ENCODE measurements around the gene AGBL4. TPM values are rescaled to one million over a fixed set of nuclear protein-coding genes. Genes with fewer than 3 reads are reported as not detected.

The AGBL4 gene
- total RNA-seq, 1 donor from 2014 or later = not detected

GRCh38 chr1:48680411-48681035 is 1343.2 kb downstream of the AGBL4 start:
- no peak for DNase-seq (ENCODE audit: low spot score)
- Mint-ChIP-seq H3K36me3 (ENCODE audit: low read depth) (no peaks in the 10 kb centered on the region), H3K4me3 (ENCODE audit: low read depth) (no peak overlapping the region), H3K27me3 (ENCODE audit: low read depth) (peaks cover 4% of the 10 kb centered on the region), H3K27ac (no peak overlapping the region), H3K4me1 (ENCODE audit: low read depth) (peaks cover 2% of the 10 kb centered on the region), H3K9me3 (no peaks in the 10 kb centered on the region)
- intact Hi-C loops (cut with micrococcal nuclease) = no loop called here

GRCh38 chr1:48679859-48680258 is 1343.9 kb downstream of the AGBL4 start:
- DNase-seq (ENCODE audit: low spot score) = no peak
- Mint-ChIP-seq H3K4me1 (ENCODE audit: low read depth) (peaks cover 4% of the 10 kb centered on the region), H3K9me3 (no peaks in the 10 kb centered on the region), H3K27ac (no peak overlapping the region), H3K36me3 (ENCODE audit: low read depth) (no peaks in the 10 kb centered on the region), H3K4me3 (ENCODE audit: low read depth) (no peak overlapping the region), H3K27me3 (ENCODE audit: low read depth) (peaks cover 6% of the 10 kb centered on the region)
- intact Hi-C loops (cut with micrococcal nuclease) = no loop called here

- Mint-ChIP-seq H3K9me3 (no peaks in the 10 kb centered on the region), H3K4me1 (ENCODE audit: low read depth) (peaks cover 4% of the 10 kb centered on the region), H3K4me3 (ENCODE audit: low read depth) (no peak overlapping the region)
Observed at GRCh38 chr1:48678710-48679505, 1344.8 kb downstream of the AGBL4 start.

DNA sequence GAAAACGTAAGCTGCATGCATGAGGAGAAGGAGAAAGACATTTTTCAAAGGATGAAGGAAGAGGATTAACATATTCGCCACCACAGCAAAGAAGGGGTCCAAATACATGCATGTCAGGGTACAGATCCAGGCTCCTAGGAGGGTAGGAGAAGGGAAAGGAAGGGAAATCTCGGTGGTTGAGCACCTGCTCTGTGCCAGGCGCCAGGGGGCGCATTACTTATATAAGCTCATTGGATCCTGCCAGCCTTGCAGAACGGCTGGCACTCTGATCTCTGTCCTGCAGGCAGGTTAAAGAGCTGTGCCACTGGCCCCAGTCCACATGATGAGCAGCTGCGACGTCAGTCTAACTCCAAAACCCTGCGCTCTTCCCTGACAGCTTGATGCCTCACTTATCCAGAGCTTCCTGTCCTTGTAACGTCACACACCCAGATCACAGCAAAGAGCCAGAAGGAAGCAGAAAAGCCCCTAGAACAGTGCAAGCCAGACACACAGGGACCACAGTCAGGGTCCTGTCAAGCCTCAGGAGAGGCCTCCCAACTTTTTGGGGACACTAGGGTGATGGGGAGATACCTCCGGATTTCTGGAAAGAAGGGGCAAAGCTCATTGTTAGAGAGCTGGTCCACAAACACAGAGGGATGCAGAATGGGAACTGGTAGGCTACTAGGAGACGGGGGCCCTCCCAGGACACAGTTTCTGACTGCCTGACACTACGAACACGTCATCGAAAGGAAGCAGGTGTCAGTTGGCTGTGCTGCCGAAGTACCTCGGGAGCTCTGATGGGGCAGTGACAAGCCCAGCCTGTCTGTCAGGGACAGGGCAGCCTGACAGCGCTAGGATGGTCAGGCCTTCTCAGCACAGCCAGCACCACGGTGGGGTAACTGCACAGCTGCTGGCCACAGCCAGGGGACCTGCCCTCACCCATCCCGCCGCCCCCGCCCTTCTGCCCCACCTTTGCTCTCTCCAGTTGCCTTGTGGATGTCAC is 1346.2 kb downstream of the AGBL4 start:
- H3K4me1 Mint-ChIP-seq (ENCODE audit: low read depth) = peaks cover 4% of the 10 kb centered on the region
- no peak overlapping the region for H3K4me3 Mint-ChIP-seq (ENCODE audit: low read depth)
- intact Hi-C loops (cut with micrococcal nuclease) = loop anchor here (2.0 kb wide), 1 partner anchor 139 kb away; no protein-coding TSS in a partner anchor
- DNase-seq (ENCODE audit: low spot score) = no peak
- no peak overlapping the region for H3K27ac Mint-ChIP-seq
- no peaks in the 10 kb centered on the region for H3K9me3 Mint-ChIP-seq
- H3K27me3 Mint-ChIP-seq (ENCODE audit: low read depth) = peaks cover 9% of the 10 kb centered on the region
- H3K36me3 Mint-ChIP-seq (ENCODE audit: low read depth) = no peaks in the 10 kb centered on the region

More at GRCh38 chr1:48678710-48679505, 1344.8 kb downstream of the AGBL4 start:
- Mint-ChIP-seq H3K27ac (no peak overlapping the region), H3K36me3 (ENCODE audit: low read depth) (no peaks in the 10 kb centered on the region), H3K27me3 (ENCODE audit: low read depth) (peaks cover 6% of the 10 kb centered on the region)
- no peak for DNase-seq (ENCODE audit: low spot score)
- intact Hi-C loops (cut with micrococcal nuclease) = no loop called here

DNA sequence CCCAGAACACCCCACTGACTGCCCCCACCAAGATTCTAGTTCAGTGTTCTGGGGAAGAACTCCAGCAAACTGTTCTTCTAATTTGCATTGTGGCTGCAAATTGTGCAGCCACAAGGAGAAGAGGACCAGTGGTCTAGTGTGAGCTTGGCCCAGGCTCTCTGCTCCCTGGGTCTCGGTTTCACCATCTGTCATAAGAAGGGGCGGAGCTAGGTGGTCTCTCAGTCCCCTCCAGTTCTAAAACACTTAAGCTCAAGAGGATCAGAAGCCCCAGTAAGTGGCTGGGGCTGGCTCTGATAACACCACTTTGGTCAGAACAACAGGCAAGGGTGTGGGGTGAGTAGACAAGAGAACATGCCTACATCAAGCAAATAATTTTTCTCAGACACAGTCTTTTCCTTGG is 1346.9 kb downstream of the AGBL4 start:
- peaks cover 4% of the 10 kb centered on the region for H3K4me1 Mint-ChIP-seq (ENCODE audit: low read depth)
- no peaks in the 10 kb centered on the region for H3K36me3 Mint-ChIP-seq (ENCODE audit: low read depth)
- H3K9me3 Mint-ChIP-seq = no peaks in the 10 kb centered on the region
- no peak for DNase-seq (ENCODE audit: low spot score)
- H3K27ac Mint-ChIP-seq = no peak overlapping the region
- H3K4me3 Mint-ChIP-seq (ENCODE audit: low read depth) = no peak overlapping the region
- intact Hi-C loops (cut with micrococcal nuclease) = loop anchor here (2.0 kb wide), 1 partner anchor 140 kb away; no protein-coding TSS in a partner anchor
- H3K27me3 Mint-ChIP-seq (ENCODE audit: low read depth) = peaks cover 11% of the 10 kb centered on the region

DNA sequence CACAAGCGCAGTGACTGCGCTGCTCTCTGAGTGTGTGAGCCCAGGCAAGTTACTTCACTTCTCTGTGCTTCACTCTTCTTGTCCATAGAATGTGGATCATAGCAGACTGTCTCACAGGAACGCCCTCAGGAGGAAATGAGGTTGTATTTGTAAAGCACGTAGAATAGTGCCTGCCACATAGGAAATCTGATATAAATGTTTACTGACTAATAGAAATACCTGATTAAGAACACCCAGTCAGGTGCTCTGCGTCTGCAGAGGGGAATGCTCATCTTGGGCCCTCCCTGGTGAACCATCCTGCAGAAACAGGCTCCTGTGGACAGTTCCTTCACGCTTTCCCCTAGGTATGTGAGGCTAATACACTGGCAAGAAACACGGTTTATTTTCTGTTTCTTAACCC is 1347.4 kb downstream of the AGBL4 start:
- H3K27me3 Mint-ChIP-seq (ENCODE audit: low read depth) = peaks cover 11% of the 10 kb centered on the region
- H3K4me3 Mint-ChIP-seq (ENCODE audit: low read depth) = no peak overlapping the region

DNA sequence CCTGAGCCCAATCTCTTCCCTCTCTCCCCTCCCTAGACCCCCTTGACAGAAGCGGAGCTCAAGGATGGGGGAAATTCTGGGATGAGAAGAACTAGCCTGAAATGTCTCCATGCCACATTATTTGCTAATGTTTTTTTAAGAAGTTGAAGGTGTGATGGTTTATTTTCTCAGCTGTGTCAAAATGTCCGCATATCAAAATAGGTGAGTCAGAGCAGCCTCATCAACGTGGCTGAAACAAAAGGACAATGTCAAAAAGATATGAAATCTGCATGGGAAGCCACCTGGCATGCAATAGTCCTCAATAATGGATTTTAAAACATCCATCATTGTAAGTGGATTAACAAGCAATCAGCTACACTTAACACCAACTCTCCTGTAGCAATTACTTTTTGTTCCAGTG is 1348.5 kb downstream of the AGBL4 start:
- no peaks in the 10 kb centered on the region for H3K9me3 Mint-ChIP-seq
- H3K27ac Mint-ChIP-seq = no peak overlapping the region
- peaks cover 4% of the 10 kb centered on the region for H3K4me1 Mint-ChIP-seq (ENCODE audit: low read depth)
- DNase-seq (ENCODE audit: low spot score) = no peak
- peaks cover 11% of the 10 kb centered on the region for H3K27me3 Mint-ChIP-seq (ENCODE audit: low read depth)
- no peak overlapping the region for H3K4me3 Mint-ChIP-seq (ENCODE audit: low read depth)
- no peaks in the 10 kb centered on the region for H3K36me3 Mint-ChIP-seq (ENCODE audit: low read depth)
- intact Hi-C loops (cut with micrococcal nuclease) = no loop called here

More for the DNA sequence above, 1347.4 kb downstream of the AGBL4 start:
- DNase-seq (ENCODE audit: low spot score) = no peak
- Mint-ChIP-seq H3K4me1 (ENCODE audit: low read depth) (peaks cover 4% of the 10 kb centered on the region), H3K36me3 (ENCODE audit: low read depth) (no peaks in the 10 kb centered on the region), H3K27ac (no peak overlapping the region), H3K9me3 (no peaks in the 10 kb centered on the region)
- intact Hi-C loops (cut with micrococcal nuclease) = loop anchor here (2.0 kb wide), 1 partner anchor 140 kb away; no protein-coding TSS in a partner anchor

DNA sequence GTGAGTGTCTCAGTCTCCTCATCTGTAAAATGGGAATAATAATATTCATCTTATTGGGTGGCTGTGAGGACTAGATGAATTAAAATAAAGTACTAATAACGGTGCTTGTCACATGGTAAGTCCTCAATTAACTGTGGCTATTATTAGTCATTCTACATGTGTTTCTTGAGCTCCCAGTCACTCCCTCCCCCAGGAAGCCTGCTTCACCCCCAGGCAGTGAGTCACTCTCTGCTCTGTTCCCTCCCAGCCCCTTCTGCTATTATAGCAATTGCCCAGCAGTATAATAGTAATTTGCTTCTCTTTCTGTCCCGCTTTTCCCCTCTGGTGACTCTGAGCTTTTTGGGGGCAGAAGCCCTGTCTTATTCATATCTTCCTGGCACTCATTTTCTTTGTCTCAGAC is 1349.1 kb downstream of the AGBL4 start:
- H3K27me3 Mint-ChIP-seq (ENCODE audit: low read depth) = peaks cover 11% of the 10 kb centered on the region
- no peaks in the 10 kb centered on the region for H3K9me3 Mint-ChIP-seq
- H3K4me3 Mint-ChIP-seq (ENCODE audit: low read depth) = no peak overlapping the region
- no peak overlapping the region for H3K27ac Mint-ChIP-seq
- intact Hi-C loops (cut with micrococcal nuclease) = no loop called here
- peaks cover 4% of the 10 kb centered on the region for H3K4me1 Mint-ChIP-seq (ENCODE audit: low read depth)
- no peaks in the 10 kb centered on the region for H3K36me3 Mint-ChIP-seq (ENCODE audit: low read depth)
- DNase-seq (ENCODE audit: low spot score) = no peak

DNA sequence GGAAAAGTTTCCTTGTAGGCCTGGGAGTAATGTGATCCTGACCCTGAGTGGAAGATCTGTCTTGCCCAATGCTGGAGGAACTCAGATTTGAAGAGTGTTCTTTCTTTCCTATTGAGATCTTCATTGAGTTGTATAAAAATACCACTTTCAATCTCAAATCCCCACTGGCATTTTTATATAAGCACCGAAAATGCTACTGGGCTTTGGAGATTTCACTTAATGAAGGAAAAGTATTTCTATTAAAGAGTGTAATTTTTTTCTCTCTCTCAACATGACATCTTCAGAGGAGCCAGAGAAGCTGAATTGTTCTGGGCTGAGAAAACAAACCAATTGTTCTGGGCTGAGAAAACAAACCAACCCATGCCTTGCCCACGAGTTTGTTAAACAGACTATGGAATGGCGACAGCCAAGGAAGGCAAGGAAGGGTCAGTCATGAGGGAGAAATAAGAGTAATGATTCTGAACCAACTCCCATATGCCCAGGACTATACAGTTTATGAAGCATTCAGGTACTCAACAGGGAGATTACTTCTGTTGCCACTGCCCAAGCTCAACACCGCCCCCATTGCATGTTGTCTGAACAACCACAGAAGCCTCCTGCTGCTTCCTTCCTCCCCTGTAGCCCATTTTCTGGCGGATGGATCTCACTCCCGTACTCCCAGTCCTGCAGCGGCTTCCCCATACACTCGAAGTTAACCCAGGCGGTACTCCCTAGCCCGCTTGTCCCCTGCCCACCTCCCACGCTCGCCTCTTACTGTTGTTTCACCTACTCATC is 1350.2 kb downstream of the AGBL4 start:
- H3K27me3 Mint-ChIP-seq (ENCODE audit: low read depth) = peaks cover 11% of the 10 kb centered on the region
- DNase-seq (ENCODE audit: low spot score) = no peak
- no peak overlapping the region for H3K27ac Mint-ChIP-seq
- H3K9me3 Mint-ChIP-seq = no peaks in the 10 kb centered on the region
- no peak overlapping the region for H3K4me3 Mint-ChIP-seq (ENCODE audit: low read depth)
- peaks cover 4% of the 10 kb centered on the region for H3K4me1 Mint-ChIP-seq (ENCODE audit: low read depth)
- intact Hi-C loops (cut with micrococcal nuclease) = no loop called here
- H3K36me3 Mint-ChIP-seq (ENCODE audit: low read depth) = no peaks in the 10 kb centered on the region

DNA sequence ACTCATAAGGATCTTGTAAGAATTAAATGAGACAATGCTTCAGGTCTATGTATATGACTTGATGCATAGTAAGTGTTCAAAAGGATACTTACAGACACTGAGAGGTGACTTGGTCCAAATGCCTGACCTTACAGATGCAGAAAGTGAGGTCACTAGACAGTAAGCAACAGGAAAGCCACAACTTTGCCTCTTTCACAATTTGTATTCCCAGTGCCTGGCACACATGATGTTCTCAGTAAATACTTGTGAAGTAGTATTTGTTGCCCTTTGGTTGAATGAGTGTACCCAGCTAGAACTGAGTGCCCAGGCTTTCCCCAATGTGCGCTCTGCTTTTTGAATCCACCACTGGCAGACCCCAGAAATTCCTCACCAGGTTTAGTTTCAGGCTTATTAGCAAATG is 1352.2 kb downstream of the AGBL4 start:
- no peak overlapping the region for H3K4me3 Mint-ChIP-seq (ENCODE audit: low read depth)
- no peaks in the 10 kb centered on the region for H3K36me3 Mint-ChIP-seq (ENCODE audit: low read depth)
- no peak overlapping the region for H3K27ac Mint-ChIP-seq
- peaks cover 10% of the 10 kb centered on the region for H3K27me3 Mint-ChIP-seq (ENCODE audit: low read depth)
- peaks cover 2% of the 10 kb centered on the region for H3K4me1 Mint-ChIP-seq (ENCODE audit: low read depth)
- no peak for DNase-seq (ENCODE audit: low spot score)
- intact Hi-C loops (cut with micrococcal nuclease) = no loop called here
- H3K9me3 Mint-ChIP-seq = no peaks in the 10 kb centered on the region

- H3K4me3 Mint-ChIP-seq (ENCODE audit: low read depth) = no peak overlapping the region
Observed at GRCh38 chr1:48670234-48671020, 1353.3 kb downstream of the AGBL4 start.

More at GRCh38 chr1:48670234-48671020, 1353.3 kb downstream of the AGBL4 start:
- no peak overlapping the region for H3K27ac Mint-ChIP-seq
- H3K4me1 Mint-ChIP-seq (ENCODE audit: low read depth) = peaks cover 2% of the 10 kb centered on the region
- peaks cover 10% of the 10 kb centered on the region for H3K27me3 Mint-ChIP-seq (ENCODE audit: low read depth)
- intact Hi-C loops (cut with micrococcal nuclease) = no loop called here
- DNase-seq (ENCODE audit: low spot score) = no peak
- no peaks in the 10 kb centered on the region for H3K36me3 Mint-ChIP-seq (ENCODE audit: low read depth)
- H3K9me3 Mint-ChIP-seq = no peaks in the 10 kb centered on the region
